PC-3 (cell line): ENCODE results near the gene CNNM1. TPM values are rescaled to one million over a fixed set of nuclear protein-coding genes. Genes with fewer than 3 reads are reported as not detected.
A peak's percentile ranks its signal among the peaks of the same experiment; 100 is the strongest.

Source experiments
- ATAC-seq: fragments of 200-7000 bp; cut with Tn5 transposase; 2 replicates; pipeline ENCODE4 v1.9.1; 2020; ENCODE audit warnings: mild to moderate bottlenecking, moderate library complexity
- BruUV-seq: library from RNA; stranded (reverse); fragments of 400-500 nt; replicated peaks from 2 replicates; lab custom pipeline; 2021; lab: Mats Ljungman, UMichigan
- CTCF ChIA-PET: fragments of 300-600 bp; sonication (Branson Sonifier 250); formaldehyde crosslinking; loops from one replicate; lab custom pipeline; 2022; ENCODE audit warnings: antibody characterized with exemption; lab: Charles Lee
- POLR2A ChIA-PET: fragments of 300-600 bp; sonication (Branson Sonifier 250); formaldehyde crosslinking; loops from one replicate; lab custom pipeline; 2022; ENCODE audit warnings: antibody characterized with exemption; ENCODE audit not compliant: unreplicated experiment; lab: Charles Lee
- DNase-seq: peaks from one replicate; pipeline ENCODE4 v3.0.0-alpha.2; 2015
- H2AFZ ChIP-seq: fragments of 300-600 bp; sonication (generic); 2 replicates; pipeline ENCODE4 v1.6.0; 2016; ENCODE audit warnings: antibody characterized with exemption, low read length
- H3F3A ChIP-seq: fragments of 300-600 bp; sonication (generic); one replicate; pipeline ENCODE4 v1.6.0; 2017; ENCODE audit warnings: antibody characterized with exemption, low read length, control low read depth, mild to moderate bottlenecking; ENCODE audit not compliant: unreplicated experiment
- H3K27ac ChIP-seq: fragments of 300-600 bp; sonication (generic); 2 replicates; pipeline ENCODE4 v1.5.1; 2016; ENCODE audit warnings: mild to moderate bottlenecking, low read length
- H3K27me3 ChIP-seq: fragments of 300-600 bp; sonication (generic); 2 replicates; pipeline ENCODE4 v1.6.1; 2016; ENCODE audit warnings: low read length, mixed read lengths
- H3K36me3 ChIP-seq: fragments of 300-600 bp; sonication (generic); 2 replicates; pipeline ENCODE4 v1.6.1; 2016; ENCODE audit warnings: low read depth, mixed run types, low read length, mixed read lengths
- H3K4me1 ChIP-seq: fragments of 300-600 bp; sonication (generic); 2 replicates; pipeline ENCODE4 v1.5.1; 2016; ENCODE audit warnings: low read length; ENCODE audit not compliant: insufficient read depth
- H3K4me2 ChIP-seq: fragments of 300-600 bp; sonication (generic); 2 replicates; pipeline ENCODE4 v1.6.0; 2016; ENCODE audit warnings: low read length
- H3K4me3 ChIP-seq: fragments of 300-600 bp; sonication (generic); 2 replicates; pipeline ENCODE4 v1.5.1; 2016; ENCODE audit warnings: mild to moderate bottlenecking, low read length, mixed read lengths
- H3K79me2 ChIP-seq: fragments of 300-600 bp; sonication (generic); 2 replicates; pipeline ENCODE4 v1.6.1; 2017; ENCODE audit warnings: low read length, mixed read lengths
- H3K9ac ChIP-seq: fragments of 300-600 bp; sonication (generic); 2 replicates; pipeline ENCODE4 v1.6.0; 2016; ENCODE audit warnings: mild to moderate bottlenecking, low read length
- H3K9me2 ChIP-seq: fragments of 300-600 bp; sonication (generic); replicated peaks from 2 replicates; pipeline ENCODE4 v1.6.1; 2016; ENCODE audit warnings: mixed run types, low read length, mixed read lengths
- H3K9me3 ChIP-seq: fragments of 300-600 bp; sonication (generic); 2 replicates; pipeline ENCODE4 v1.6.1; 2016; ENCODE audit warnings: low read length, mixed read lengths
- H4K20me1 ChIP-seq: fragments of 300-600 bp; sonication (generic); 2 replicates; pipeline ENCODE4 v1.6.1; 2016; ENCODE audit warnings: low read length, mixed read lengths
- EZH2 ChIP-seq: fragments of 300-600 bp; sonication (generic); IDR thresholded peaks from one replicate; pipeline ENCODE4 v1.6.1; 2017; ENCODE audit warnings: antibody characterized with exemption, mild to moderate bottlenecking, low read length; ENCODE audit not compliant: unreplicated experiment
- EZH2phosphoT487 ChIP-seq: fragments of 300-600 bp; sonication (generic); IDR thresholded peaks from 2 replicates; pipeline ENCODE4 v1.6.1; 2018; ENCODE audit warnings: mild to moderate bottlenecking, antibody characterized with exemption, low read length, borderline replicate concordance
- intact Hi-C: fragments of 100-400 bp; cut with micrococcal nuclease; formaldehyde crosslinking; loops from 2 replicates; pipeline ENCODE4 v1.9.0; 2023
- total RNA-seq: library from RNA; depleted of rRNA; stranded (reverse); fragments of >200 nt; gene quantifications from 2 replicates; pipeline ENCODE4 v1.2.3, GENCODE V29; 2014
- TF ChIP-seq, protein P1 (sequence below): fragments of 300-600 bp; sonication (generic); conservative IDR thresholded peaks from 2 replicates; pipeline ENCODE4 v1.5.1; 2017; ENCODE audit warnings: antibody characterized with exemption, low read depth, mild to moderate bottlenecking, low read length

Gene CNNM1
- total RNA-seq, 1 experiment from 2014 or later = 3.3 TPM

DNA sequence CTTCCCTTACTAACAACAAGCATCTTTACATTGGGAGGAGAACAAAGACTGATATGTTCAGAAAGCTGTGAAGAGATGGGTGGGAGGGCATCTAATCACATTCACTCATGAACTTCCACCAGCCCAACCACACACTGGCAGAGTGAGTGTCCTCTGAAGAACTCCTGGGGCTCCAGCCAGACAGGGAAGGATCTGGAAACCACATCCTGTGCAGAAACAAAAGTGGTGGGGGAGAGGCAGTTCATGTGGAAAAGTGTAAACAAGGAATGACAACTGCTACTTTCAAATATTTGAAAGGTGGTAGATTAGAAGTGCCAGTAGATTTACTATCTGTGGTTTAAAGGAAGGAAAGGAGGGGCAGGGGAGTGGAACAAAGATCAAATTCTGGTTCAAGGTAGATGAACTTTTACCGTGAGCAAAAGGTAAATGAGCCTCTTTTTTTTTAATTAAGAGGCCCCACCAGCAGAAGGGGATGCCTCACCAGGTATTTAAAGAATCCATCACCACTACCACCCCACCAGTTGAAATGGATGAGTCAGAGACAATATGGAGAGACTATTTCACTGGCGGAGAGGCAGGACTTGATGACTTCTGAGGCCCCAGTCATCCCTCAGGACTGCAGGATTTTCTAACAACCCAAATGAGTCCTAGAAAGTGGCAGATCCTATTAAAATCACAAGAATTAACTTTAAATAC lies 66.7 kb downstream of the CNNM1 start:
- Histone ChIP-seq H3K9me3 (no peaks in the 10 kb centered on the region), H3K4me2 (peak overlapping the region; percentile 73), H3K9me2 (no peaks in the 10 kb centered on the region), H3K27me3 (no peaks in the 10 kb centered on the region), H3K9ac (peak overlapping the region; percentile 47; the same call in 1 of the 2 replicates), H3K36me3 (peaks cover 15% of the 10 kb centered on the region; the same call in 1 of the 2 replicates), H3K79me2 (no peaks in the 10 kb centered on the region), H2AFZ (no peak overlapping the region), H3K27ac (peak overlapping the region; percentile 91), H3K4me3 (peak overlapping the region; percentile 43; the same call in 1 of the 2 replicates), H3F3A (peaks cover 7% of the 10 kb centered on the region), H4K20me1 (no peaks in the 10 kb centered on the region), H3K4me1 (peaks cover 58% of the 10 kb centered on the region)
- ChIA-PET CTCF (no interaction called here), POLR2A (no interaction called here)
- intact Hi-C loops = loop anchor here (1.0 kb wide), 1 partner anchor 34 kb away; the partner anchor contains the start of gene GOT1
- BruUV-seq = no TSS peak
- peak; percentile 91 for DNase-seq
- peak; percentile 84 for ATAC-seq
- TF ChIP-seq, protein P1, sequence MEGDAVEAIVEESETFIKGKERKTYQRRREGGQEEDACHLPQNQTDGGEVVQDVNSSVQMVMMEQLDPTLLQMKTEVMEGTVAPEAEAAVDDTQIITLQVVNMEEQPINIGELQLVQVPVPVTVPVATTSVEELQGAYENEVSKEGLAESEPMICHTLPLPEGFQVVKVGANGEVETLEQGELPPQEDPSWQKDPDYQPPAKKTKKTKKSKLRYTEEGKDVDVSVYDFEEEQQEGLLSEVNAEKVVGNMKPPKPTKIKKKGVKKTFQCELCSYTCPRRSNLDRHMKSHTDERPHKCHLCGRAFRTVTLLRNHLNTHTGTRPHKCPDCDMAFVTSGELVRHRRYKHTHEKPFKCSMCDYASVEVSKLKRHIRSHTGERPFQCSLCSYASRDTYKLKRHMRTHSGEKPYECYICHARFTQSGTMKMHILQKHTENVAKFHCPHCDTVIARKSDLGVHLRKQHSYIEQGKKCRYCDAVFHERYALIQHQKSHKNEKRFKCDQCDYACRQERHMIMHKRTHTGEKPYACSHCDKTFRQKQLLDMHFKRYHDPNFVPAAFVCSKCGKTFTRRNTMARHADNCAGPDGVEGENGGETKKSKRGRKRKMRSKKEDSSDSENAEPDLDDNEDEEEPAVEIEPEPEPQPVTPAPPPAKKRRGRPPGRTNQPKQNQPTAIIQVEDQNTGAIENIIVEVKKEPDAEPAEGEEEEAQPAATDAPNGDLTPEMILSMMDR = no peak
- TF ChIP-seq EZH2phosphoT487 = no peak
- no peak for TF ChIP-seq EZH2

DNA sequence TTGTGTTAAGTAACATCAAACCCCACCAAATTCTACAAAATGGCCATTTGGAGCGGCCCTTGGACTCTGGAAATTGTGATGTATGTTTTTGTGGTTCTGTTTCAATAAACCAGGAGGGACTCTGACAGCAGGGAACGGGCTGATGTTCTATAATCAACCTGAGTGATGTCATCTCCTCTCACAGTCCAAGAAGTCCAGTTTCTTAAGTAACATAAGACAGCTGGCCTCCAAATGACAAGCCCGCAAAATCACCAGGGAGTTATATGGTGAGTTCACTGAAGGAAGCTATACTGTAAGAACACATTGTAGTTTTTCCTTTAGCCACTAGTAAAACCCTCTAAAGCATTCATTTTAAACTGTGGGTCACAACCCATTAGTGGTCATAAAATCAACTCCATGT lies 67.3 kb downstream of the CNNM1 start:
- ChIA-PET POLR2A (no interaction called here), CTCF (no interaction called here)
- peaks cover 7% of the 10 kb centered on the region for H3F3A ChIP-seq
- no peaks in the 10 kb centered on the region for H3K9me3 ChIP-seq
- H4K20me1 ChIP-seq = no peaks in the 10 kb centered on the region
- ATAC-seq = 0 out of 2 replicates have a peak, but pooled peaks have one; percentile 9
- H3K4me2 ChIP-seq = peak overlapping the region; percentile 73
- no peak overlapping the region for H3K4me3 ChIP-seq
- intact Hi-C loops = no loop called here
- no peaks in the 10 kb centered on the region for H3K9me2 ChIP-seq
- H2AFZ ChIP-seq = no peak overlapping the region
- no TSS peak for BruUV-seq
- DNase-seq = peak; percentile 43
- peaks cover 15% of the 10 kb centered on the region; the same call in 1 of the 2 replicates for H3K36me3 ChIP-seq
- H3K27me3 ChIP-seq = no peaks in the 10 kb centered on the region
- no peaks in the 10 kb centered on the region for H3K79me2 ChIP-seq
- peak overlapping the region; percentile 91 for H3K27ac ChIP-seq
- H3K9ac ChIP-seq = no peak overlapping the region
- TF ChIP-seq, protein P1 = no peak
- TF ChIP-seq EZH2phosphoT487 (no peak), EZH2 (no peak)
- H3K4me1 ChIP-seq = peaks cover 57% of the 10 kb centered on the region

DNA sequence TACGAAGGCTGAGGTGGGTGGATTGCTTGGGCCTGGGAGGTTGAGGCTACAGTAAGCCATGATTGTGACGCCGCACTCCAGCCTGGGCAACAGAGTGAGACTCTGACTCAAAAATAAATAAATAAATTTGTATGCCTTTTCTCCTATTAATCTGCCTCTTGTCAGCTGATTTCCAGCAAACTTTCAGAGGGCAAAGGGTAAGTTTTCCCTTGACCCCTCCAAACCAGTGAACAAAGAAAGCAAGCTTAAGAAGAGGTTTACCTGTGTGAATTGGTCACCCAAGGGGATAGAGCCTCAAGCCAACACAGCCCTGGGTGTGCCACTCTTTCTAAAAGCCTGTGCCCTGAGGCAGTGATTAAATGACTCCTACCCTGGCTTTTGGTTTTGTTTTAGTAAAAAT lies 70.5 kb downstream of the CNNM1 start:
- H3F3A ChIP-seq = peaks cover 7% of the 10 kb centered on the region
- H3K27me3 ChIP-seq = no peaks in the 10 kb centered on the region
- H3K9me2 ChIP-seq = no peaks in the 10 kb centered on the region
- H3K36me3 ChIP-seq = peaks cover 21% of the 10 kb centered on the region; the same call in 1 of the 2 replicates
- TF ChIP-seq, protein P1 = no peak
- TF ChIP-seq EZH2phosphoT487 = no peak
- TF ChIP-seq EZH2 = no peak
- no TSS peak for BruUV-seq
- H3K9me3 ChIP-seq = no peaks in the 10 kb centered on the region
- DNase-seq (no peak), ATAC-seq (no peak)
- H4K20me1 ChIP-seq = no peaks in the 10 kb centered on the region
- no peaks in the 10 kb centered on the region for H3K79me2 ChIP-seq
- intact Hi-C loops = no loop called here
- no peak overlapping the region for H3K27ac ChIP-seq
- CTCF ChIA-PET = no interaction called here
- no peak overlapping the region for H3K9ac ChIP-seq
- H3K4me1 ChIP-seq = peaks cover 39% of the 10 kb centered on the region
- POLR2A ChIA-PET = no interaction called here
- H3K4me3 ChIP-seq = no peak overlapping the region
- H3K4me2 ChIP-seq = no peak overlapping the region
- H2AFZ ChIP-seq = no peak overlapping the region
